HG03565 (cell line): ENCODE data around the gene OPCML.

ENCODE experiments used
- ATAC-seq: cut with Tn5 transposase; IDR thresholded peaks from one replicate; pipeline ENCODE4 v1.9.1; 2021; ENCODE audit warnings: mild to moderate bottlenecking, moderate library complexity; ENCODE audit not compliant: unreplicated experiment

Gene OPCML

DNA sequence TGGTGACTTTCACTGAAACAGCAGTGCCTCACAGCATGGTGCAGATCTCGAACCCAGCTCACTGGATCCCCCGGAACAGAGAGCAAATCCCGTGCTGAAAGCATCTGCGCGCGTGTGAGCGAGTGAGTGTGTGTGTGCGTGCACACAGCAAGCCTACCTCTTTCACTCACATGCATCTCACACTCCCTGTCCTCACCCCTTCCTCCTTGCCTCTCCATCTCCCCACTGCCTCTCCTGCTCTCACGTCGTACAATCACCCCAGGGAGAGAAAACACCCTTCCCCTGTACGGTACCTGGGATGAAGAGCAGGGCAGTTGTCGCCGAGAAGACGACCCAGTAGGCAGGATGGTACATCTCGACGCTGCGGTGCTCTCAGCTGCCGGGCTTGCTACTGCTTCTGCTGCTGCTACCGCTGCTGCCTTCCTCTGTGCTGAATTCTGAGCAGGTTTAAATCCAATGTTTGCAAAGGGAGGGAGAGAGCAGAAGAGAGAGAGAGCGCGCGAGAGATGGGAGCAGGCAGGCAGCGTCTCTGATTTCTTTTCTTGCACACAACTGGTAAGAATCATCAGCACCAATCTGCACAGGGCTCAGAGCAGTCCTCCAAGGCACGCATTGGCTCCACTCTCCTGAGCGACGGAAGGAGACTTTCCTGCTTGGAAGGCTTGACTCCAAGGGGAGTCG, at the start of gene OPCML:
TSS of gene OPCML (minus strand) at position 531 of the 681 bp plus-strand sequence.
- ATAC-seq = no peak

DNA sequence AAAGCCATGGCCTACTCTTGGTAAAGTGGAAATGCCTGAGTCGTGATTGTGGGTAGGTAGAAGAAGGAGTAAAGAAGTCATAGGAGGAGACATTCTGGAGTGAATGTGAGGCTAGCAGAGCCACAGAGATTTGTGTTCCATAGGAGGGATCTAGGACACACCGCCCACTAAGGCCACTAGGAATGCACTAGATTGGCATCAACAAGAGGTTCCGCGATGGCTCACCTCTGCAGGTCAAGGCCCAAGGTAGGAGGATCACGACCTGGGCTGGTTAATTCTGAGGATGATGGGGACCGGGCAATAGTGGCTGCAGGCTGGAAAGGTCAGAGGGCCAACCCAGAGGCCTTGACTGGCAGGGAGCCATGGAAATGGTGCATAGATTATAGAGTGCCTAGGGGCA, 48.8 kb upstream of the OPCML start:
- ATAC-seq = no peak

DNA sequence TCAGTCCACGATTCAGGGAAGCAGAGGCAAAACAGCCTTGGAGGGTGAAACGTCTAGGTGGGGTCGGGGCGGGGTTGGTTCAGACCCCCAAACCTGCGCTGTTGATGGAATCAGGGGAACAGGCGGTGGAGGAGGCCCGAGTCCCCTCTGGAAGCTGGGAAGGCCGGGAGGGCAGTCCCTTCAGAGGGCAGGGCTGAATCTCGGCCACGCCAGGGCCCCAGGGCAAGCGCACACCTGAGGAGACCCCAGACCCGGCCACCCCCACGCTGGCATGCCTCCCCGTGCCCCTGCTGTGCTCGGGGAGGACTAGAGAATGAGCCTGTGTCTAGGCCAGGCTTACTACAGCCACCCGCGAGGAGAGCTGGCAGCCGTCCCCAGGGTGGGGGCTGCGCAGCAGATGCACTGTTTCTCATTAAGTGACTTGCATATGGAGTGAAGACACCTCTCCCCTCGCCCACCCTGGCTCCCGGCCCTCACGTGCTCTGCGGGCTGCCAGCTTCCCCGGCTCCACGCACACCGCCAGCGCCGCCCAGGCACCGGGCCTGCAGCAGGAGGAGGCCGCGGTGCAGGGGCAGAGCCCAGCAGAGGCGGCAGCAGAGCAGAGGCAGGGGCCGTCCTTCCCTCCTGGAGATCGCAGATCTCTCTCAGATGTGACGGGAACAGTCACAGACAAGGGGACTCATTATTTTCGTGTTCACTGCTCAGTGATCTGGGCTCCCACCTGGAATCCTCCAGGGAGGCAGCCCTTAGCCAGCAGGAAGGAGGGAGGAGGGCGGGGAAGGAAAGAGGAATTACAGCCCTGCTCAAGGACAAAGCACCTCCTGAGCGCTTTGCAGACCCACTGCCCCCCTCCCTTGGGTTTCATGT, 47.1 kb upstream of the OPCML start:
- no peak for ATAC-seq

DNA sequence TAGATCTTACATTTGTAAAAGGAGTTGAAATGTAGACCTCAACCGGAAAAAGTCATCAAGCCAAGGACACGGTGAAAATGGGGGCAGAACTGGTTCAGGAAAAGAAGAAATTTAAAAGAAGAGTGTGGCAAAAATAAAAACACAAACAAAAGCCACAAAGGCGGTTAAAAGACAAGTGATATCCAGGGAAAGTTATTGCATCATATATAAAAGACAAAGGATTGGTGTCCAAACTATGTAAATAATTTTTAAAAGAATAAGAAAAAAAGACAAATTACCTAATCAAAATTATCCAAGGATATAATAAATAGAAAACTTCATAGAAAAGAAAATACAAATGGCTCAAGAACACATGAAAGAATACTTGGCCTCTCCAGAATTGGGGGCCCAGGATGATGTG, 45.1 kb upstream of the OPCML start:
- ATAC-seq = no peak

DNA sequence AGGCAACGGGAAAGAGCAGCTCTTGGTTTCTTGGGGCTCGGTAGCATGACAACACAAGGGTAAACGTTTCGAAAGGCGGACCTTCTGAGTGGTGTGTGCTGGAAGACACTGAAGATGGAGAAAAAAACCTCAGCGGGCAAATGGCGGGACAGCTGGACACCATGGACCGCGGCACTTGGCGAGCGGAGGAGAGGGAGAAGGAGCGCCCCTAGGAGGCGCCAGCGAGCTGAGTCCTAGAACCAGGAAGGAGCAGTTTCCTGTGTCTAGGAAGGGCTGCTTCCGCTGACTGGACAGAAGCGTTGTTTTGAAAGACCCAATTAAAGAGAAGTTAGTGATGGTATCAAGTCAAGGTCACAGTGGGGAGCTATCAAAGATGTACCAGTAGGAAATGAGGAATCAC, 44.0 kb upstream of the OPCML start:
- ATAC-seq = no peak

DNA sequence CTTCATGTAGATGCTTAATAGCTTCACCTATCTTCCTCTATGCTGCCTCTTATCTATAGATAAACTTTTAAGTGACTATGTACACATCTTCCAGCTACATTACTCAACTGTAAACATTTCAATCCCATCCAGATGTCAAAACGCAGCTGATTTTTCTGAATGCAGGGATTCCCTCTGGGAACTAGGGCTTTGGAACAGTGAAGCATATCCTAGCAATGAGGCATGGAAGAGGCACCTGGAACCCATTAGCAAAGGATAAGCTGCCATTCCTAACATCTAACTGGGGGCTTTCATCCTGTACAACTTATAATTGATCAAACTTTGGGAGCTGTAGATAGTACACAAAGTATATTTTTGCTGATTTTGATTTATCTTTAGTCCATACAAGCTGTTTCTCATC, 40.8 kb upstream of the OPCML start:
- no peak for ATAC-seq

DNA sequence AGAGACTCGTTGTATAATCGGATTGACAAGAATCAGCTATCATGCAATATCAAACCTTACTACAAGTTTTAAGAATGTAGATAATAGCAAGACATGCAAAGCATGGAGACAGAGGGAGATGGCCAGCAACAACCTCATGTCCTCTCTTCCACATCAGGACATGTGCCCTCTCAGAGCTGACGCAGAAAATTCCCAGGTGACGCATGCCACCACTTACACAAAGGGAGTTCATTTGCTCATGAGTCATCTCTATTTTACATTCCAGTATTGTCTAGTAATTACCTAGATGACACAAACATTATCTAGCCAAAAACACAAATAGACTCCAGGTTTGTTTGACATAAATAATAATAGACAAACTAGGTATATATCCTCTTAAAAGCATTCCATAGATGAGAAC, 38.1 kb upstream of the OPCML start:
- ATAC-seq = no peak

DNA sequence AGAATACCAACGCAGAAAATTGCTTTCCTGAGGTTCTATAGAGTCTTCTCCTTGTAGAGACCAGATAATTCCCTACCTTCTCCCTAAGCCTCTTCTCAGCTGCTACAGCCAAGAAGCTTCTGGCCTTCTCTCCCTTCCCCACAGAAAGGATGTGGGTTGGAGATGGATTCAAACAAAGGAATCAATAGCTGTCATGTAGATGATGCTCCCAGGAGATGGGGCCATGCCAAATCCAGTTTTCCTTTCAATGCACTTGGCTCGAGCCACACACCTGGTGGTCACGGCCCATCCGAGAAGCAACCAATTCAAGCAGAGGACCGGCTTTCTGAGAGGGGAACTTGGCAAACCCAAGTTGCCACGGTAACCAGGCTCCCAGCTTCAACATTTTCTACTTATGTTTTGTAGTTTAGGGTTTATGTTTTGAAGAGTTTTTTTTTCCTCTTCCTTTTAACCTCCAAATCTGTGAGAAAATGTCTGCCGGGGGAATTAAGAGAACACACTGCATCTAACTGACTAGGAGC, 31.3 kb upstream of the OPCML start:
- no peak for ATAC-seq

DNA sequence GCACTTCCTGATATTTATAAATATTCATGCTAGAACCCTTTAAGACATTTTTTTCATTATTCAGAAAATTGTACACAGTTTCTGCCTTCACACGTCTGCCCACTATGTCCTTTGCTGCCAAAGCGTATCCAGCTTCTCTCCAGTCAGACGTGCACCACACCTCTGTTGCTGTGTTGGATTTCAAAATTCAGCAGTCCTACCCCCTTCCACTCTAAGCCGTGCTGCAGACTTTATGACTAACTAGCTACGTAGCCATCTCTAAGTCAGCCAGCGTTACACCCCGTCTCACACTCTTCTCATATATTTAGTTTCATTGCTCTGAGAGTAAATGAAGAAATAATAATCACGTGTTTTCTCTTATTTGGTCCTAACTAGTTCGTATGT, 28.2 kb upstream of the OPCML start:
- ATAC-seq = no peak

DNA sequence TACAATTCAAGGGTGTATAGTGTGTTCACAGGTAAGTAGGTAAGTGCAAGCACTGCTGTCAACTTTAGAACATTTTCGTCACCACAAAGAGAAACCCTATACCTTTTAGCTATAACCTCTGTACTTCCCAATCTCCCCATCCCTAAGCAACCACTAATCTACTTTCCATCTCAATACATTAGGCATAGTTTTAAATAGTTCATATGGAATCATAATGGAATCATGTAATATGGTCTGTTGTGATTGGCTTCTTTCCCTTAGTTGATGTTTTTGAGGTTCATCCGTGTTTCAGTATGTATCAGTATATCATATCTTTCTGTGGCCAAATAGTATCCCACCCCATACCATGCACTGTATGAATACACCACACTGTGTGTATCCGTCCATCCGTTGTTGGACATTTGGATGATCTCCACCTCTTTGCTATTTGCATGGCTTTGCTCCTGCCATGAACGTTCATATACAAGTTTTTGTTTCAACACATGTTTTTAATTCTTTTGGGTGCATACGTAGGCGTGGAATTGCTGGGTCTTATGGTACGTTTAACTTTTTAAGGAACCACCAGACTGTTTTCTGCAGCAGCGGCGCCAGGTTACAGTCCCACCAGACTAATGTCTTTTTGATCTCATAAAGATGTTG, 27.7 kb upstream of the OPCML start:
- ATAC-seq = no peak

DNA sequence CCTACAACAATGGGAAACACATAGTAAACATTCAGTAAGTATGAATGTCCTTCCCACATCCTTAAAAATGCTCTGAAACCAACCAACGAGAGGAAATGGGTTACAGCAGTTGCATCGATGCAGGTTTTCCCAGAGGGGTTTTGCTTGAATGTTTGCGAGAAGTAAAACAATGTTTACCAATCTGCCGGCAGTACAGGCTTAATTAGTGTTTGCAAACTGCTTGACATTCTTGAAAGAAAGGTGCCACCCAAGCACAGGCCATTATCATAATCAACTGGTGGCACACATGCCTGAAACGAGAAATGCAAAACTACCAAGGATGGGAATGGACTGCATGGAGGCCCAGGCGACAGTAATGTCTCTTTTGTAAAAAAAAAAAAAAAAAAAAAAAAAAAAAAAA, 27.1 kb upstream of the OPCML start:
- no peak for ATAC-seq

DNA sequence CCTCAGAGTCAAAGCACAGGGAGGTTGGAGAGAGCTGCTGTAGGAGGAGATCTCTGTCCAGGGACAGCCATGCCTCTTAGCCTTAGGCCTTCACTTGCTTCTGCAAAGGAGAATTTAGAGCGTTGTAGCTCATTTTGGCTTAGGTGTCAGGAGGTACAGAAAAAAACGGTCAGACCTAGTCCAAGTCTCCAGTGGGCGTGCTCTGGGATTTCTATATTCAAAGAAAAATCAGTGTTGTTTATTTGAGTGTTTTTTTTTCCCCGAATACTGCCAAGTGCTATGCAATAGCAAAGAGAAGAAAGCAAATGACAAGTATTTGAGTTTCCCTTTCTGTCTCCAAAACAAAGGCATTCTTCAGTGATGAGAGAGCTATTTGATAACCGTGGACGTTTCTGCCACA, 22.7 kb upstream of the OPCML start:
- no peak for ATAC-seq

DNA sequence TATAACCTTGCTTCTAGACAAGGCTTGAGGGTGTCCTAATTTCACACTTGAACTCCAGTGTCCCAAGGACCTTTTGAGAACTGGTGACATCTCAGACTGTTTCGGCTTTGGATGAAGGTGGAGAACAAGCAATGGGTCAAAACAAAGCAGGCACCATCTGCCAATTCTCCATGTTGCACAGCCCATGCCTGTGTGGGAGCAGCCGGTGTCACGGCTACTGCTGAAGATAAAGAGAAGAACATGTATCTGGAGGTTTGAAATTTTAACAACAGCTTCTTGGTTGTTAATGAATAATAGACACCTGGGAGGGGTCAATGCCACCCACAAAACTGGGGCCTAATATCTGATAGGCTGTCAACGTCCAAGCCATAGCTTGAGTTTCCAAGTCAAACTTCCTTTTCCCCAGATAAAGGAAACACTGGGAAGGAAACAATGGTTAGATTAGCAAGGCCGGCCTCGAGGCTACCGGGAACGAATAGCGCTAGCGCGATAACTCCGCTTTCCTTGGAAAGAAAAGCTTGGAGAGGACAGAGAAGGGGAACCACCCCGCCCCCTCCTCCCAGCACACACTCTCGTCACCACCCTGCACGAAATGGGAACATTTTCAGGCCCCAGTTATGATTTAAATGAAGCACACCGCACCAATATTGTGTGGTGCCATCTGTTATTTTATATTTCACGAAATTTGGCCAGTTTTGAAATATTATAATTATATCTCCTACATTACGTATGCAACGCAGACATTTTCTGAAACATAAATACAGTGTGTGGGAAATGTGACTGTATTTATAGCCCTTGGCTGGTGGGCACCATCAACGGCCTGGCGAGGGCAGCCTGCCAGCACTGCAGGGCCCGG, 21.8 kb upstream of the OPCML start:
- ATAC-seq = no peak

DNA sequence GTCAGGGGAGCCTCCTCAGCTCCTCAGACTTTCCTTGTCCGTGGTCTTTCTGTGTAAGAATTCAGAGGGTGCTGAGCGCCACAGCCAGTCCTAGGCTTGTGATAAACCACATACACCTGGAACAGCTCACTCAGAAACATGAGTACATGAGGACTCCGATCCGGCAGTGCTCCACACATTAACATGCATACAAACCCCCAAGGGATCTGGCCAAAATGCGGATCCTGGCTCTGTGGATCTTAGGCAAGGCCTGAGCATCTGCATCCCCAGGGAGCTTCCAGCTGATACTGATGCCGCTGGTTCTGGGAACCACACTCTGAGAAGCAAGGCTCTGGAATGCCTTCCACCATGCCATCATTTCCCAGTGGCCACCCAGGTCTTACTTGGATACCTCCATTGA, 20.6 kb upstream of the OPCML start:
- ATAC-seq = no peak

DNA sequence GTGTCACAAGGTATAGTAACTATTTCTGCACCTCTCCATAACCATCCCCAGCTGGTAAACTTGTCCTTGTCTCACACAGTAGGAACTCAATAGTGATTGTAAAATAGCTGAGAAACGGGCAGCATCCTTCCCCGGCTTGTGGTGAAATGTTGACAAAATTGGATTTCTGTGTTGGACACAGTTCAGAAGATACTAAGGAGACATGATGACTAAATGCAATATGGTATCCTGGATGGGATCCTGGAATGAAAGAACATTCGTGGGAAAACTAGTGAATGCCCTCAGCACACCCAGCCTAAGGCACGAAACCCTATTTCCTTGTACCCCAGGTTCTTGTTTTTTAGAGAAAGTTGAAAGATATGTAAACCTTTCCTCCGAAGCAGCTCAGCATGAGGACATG, 18.8 kb upstream of the OPCML start:
- no peak for ATAC-seq

DNA sequence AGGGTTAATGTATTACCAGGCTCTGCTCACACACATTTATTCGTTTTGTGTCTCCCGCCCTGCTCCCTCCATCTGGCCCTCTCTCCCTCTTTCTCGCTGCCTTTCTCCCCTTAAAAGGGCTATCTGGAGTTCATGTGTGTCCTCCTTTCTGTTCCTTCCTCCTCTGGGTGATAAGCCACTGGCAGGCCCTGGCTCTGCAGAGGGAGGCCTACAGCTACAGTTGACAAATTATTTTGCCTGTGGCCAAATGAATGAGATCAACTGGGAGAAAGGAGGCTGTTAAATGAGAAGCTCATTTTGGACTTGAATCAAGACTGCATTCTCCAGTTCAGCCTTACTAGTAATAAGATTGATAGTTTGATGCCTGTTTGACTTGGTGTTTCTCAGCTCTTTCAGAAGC, 17.5 kb upstream of the OPCML start:
- ATAC-seq = no peak

DNA sequence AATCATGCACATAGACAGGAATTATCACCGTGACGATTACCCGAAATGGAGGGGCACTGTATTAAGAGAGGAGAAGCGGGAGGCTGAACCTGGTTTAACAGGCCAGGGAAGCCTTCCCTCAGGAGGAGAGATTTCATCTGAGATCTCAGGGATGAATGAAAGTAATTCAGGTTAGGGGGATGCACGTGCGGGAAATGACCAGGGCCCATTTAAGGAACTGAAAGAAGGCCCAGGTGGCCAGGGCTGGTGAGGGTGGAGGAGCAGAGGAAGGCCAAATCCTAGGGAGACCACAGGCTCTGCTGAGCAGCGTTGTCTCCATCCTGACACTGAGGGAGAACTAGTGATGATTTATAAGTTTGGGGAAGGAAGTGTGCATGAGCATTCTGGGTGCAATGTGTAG, 16.3 kb upstream of the OPCML start:
- ATAC-seq = no peak

DNA sequence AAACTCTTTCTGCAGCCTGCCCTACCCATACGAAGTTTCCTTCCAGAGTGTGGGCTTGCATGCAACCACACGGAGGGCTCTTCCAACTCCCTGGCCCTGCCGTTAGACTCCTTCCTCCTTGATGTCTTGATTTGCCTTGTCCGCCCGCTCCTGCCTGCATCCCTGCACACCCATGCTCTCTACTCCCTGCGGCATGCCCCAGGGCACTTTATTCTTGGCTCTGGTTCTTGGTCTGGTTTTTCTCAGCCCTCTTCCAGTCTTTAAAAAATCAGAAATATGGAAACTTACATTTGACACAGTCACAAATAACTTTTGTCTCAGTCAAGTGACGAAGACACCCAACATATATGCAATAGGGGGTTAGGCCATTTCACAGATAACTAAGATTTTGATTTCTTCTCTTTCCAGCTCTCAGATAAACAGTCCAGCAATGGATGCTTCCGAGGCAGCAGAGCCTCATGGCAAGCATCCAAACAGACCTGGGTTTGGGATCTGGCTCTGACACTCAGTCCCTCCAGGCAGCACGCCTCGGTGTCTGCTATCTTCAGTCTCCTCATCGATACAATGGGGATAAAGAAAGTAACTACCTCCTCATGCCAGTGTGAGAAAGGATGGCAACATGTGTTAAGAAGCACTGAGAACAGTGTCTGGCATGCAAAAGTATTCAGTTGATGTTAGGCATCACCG, 15.7 kb upstream of the OPCML start:
- ATAC-seq = no peak

DNA sequence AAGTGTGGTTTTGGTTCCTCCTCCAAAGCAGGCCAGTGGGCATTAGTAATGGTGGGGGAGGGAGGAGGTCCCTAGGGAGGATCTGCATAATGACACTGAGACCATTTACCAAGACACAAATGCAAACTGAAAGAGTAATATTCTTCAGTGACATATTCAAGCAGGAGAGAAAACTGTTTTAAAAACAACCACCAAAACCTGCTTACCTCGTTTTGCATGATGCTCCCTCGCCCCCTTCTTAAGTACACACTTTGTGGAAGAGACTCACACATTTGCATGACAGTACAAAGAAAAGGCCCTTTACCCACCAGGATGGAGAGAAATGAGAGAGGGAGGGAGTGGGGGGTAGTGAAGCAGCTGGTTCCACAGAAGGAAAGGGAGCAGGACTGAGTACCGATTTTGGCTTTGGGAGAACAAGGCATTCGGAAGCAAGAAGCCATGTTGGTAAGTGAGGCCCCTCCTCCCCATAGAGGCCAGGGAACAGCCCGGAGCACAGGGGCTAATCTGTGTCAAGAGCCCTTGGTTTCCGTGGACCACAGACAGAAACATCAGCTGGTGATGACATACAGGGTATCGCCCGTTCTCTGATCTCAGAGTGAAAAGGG, 13.0 kb upstream of the OPCML start:
- no peak for ATAC-seq

DNA sequence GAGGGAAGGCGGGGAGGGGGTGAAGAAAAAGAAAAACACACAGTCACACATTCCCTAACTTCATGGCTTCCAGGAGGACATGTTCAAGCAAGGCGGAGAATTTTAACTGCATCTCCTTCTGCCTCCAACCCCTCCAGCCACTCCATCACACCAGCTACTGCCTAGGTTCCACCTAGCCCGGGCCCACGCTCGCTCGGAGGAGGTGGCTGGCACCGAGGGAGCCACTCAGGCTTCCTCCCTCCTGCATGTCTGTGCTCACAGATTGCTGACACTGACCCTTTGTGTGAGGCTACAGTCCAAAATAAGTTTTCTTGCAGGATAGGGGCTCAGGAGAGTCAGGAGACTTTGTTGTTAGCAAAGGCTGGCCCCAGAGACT, 9.4 kb upstream of the OPCML start:
- ATAC-seq = no peak
